IPS-NIHi11 (cell line): ENCODE results near the gene RBM19.

ENCODE experiments used
- DNase-seq: peaks from one replicate; pipeline ENCODE4 v3.0.0; 2012; ENCODE audit warnings: mixed read lengths, low spot score

RBM19 gene

DNA sequence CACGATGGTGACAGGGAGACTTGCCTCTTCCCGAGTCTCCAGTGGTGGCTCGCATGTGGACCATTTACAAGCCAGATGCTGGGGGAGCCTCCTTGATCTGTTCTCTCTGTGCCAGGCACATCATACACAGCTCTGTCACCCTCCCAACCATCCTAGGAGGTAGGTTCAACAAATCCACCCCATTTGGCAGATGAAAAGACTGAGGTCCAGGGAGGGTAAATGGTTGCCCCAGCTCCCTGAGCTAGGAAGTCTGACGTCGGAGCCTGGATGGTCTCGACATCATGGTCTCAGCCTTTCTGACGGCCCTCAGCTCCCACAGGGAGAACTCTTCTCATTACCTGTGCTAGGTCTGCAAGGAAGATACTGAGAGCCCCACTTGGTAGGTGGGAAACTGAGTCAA is 189.6 kb downstream of the RBM19 start:
- DNase-seq: no peak

DNA sequence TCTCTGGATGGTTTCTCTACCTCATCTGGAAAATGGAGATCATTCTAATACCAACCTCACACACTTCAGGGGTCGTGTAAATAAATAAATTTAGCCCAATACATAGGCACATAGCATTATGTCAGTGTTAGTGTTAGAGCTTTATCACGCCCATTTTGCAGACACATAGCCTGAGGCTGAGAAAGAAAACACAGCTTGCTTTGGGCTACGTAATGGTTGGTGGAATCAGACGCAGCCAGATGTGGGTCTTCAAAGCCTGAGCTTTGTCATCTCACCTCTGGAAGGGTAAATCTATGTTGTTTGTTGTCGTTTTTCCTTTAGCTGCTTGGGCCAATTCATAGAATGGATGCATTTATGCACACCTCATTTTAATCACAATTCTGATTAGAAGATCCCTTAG is 191.6 kb downstream of the RBM19 start:
- no peak for DNase-seq

DNA sequence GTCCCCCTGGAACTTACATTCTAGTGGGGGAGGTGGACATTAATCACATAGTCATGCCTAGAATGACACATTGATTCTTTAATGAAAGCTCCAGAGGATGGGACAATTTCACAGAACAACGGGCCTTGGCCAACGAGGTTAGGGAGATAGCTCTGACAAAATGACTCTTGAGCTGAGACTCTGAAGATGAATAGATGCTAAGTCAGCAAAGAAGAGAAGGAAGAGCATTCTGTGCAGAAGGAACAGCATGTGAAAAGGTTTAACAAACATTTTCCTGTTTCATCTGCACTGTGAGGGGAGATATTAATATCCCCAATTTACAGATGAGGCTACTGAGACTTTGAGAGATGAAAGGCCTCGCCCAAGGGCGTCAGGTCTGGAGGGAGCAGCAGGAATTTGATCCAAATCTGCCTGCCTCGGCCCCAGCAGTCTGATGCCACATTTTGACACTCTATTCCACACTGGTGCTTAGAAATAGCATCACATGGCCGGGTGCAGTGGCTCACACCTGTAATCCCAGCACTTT is 193.6 kb downstream of the RBM19 start:
- DNase-seq: no peak

DNA sequence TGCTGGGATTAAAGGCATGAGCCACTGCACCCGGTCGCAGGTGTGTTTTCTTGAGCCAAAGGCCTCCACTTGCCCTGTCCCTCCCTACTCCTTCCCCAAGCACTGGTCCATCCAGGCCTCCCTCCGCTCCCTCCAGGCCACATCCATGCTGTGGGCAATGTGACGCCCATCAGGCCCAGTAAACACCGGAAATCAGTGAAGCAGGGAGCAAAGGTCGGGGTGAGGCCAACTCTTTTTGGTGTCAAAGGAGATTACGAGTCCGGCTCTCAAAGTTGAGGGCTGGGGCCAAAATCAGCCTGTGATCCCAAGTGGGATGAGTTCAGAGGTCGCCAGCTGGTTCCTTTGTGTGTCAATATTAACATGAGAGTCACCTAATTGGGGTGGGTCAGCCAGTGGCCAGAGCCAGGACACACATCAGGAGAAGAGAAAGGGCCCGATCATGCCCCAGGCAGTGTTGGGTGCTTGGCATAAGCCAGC is 195.7 kb downstream of the RBM19 start:
- DNase-seq: no peak

DNA sequence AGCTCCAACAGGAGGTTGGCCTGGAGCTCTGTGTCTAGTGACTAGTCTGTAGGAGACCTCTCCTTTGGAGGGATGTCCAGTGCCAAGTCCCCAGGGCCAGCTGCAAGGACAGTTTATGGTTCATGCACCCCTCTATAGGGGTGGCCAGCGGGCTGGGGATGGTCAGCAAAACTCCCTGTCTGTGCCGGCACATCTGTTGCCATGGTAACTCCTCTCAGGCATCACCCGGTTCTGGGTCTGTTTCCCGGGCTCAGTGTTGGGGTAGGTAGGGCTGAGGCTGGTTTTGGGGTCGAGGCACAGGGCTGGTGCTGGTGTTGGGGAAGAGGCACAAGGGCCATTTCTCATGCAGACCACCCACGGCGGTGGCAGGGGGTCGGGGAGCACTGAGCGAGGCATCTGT is 196.8 kb downstream of the RBM19 start:
- no peak for DNase-seq

DNA sequence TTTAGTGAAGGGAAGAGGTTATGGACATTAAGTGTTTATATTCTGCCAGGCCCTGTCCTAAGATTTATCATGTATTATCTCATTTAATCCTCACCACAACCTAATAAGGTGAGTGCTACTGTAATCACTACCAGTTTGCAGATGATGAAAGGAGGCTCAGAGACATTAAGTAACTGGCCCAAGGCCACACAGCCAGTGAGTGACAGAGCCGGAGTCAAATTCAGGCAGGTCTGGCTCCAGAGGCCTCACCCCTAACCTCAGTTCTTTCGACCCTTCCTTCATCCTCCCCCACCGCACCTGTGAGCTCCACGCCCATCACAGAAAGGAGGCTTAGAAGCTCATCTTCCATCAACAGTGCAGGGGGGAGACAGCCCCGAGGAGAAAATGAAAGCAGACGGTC is 197.3 kb downstream of the RBM19 start:
- no peak for DNase-seq

DNA sequence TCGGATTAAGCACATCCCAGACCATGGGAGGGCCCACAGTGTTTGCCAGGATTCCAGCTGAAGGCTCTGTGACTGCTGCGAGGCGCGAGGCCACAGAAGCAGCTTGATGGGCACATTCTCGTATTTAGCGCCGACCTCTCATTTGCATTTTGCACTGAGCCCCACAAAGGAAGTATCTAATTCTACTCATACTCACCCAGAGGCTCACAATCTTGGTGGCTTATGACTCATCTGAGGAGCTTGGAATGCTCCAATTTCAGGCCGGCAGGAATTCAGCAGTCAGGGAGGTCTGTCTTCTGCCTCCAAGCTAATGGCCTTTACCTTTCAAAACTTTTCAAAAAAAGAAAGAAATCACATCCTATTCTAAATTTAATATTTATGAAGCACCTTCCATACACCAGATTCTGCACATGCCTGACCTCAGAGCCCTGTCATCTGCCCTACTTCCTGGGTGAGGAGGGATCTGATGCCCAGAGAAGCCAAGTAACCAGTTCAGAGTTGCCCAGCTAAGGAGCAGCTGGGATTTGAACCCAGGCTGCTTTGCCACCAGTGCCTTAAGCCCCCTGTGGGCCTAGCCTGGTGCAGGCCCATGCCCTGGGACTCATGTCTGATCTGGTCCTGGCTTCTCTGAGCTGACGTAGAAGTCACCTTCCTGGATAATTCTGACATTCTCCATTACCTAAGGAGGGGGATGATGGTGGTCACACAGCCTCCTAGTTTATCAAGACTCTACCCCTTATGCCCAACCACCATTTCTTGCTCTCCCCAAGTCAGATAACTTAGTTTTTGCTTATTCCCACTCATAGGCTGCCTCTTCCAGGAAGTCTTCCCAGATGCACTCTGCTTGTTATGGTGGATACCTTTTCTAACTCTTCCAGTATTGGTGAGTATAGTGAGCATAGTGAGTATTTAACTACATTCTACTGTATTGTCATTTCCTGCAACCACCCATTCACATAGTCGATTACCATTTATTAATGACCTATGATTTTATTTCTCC is 198.9 kb downstream of the RBM19 start:
- DNase-seq: no peak
